ENCODE results near the gene SHISA7. TPM values are rescaled to one million over a fixed set of nuclear protein-coding genes. Genes with fewer than 3 reads are reported as not detected.

The SHISA7 gene
- total RNA-seq, 1 experiment from 2014 or later: not detected

DNA sequence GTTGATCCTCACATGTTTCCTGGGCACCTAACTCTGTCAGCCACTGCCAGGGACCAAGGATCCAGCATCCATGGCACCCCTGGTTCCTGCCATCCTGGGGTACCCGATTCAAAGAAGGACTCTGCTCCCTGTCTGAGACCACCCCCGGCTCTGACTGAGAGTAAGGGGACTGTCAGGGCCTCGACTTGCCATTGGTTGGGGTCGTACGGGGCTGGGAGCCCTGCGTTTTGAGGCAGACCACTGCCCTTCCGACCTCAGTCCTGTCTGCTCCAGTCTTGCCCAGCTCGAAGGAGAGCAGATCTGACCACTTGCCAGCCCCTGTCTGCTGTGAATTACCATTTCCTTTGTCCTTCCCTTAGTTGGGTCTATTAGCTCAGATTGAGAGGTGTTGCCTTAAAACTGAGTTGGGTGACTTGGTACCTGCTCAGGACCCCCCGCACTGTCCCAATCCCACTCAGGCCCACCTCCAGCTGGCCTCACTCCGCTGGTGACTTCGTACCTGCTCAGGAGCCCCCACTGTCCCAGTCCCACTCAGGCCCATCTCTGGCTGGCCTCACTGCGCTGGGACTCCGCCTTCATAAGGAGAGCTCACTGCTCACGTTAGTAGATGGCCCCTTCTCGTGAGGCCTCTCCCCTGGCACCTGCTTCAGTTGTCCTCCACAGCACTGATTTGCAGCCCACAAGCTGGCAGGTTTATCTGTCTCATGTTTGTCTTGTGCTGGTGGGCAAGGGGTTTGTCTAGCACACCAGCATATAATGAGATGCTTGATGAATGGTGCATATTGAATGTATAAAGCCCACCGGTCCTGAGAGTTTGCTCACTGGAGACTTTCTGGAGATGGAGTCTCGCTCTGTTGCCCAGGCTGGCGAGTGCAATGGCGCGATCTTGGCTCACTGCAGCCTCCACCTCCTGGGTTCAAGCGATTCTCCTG lies 53.4 kb downstream of the SHISA7 start:
- DNase-seq: no peak
- no peak overlapping the region for H3K27ac ChIP-seq

DNA sequence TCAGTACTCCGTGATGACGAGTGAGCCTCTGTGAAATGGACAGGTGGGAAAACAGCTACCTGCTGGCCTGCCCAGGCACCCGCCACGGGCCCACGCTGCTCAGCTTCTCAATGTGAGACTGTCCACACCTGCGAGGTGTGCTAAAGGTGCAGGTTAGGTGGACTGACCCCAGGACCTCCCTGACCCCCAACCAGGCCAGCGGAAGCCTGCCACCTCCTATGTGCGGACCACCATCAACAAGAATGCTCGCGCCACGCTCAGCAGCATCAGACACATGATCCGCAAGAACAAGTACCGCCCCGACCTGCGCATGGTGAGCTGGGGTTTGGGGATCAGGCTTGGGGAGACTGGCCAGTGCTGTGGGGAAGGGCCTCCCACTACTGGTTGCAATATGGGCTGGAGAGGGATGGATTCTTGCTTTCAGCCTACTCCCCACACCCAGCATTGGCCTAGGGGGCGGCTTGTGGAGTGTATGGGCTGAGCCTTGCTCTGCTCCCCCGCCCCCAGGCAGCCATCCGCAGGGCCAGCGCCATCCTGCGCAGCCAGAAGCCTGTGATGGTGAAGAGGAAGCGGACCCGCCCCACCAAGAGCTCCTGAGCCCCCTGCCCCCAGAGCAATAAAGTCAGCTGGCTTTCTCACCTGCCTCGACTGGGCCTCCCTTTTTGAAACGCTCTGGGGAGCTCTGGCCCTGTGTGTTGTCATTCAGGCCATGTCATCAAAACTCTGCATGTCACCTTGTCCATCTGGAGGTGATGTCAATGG lies 55.2 kb downstream of the SHISA7 start:
- peaks cover 42% of the 10 kb centered on the region for H3K36me3 ChIP-seq

More for the DNA sequence above, 53.4 kb downstream of the SHISA7 start:
- Histone ChIP-seq H3K36me3 (peaks cover 42% of the 10 kb centered on the region), H3K4me3 (no peak overlapping the region), H3K4me1 (peaks cover 17% of the 10 kb centered on the region), H3K27me3 (no peaks in the 10 kb centered on the region), H3K9me3 (replicated peaks) (no peaks in the 10 kb centered on the region)

DNA sequence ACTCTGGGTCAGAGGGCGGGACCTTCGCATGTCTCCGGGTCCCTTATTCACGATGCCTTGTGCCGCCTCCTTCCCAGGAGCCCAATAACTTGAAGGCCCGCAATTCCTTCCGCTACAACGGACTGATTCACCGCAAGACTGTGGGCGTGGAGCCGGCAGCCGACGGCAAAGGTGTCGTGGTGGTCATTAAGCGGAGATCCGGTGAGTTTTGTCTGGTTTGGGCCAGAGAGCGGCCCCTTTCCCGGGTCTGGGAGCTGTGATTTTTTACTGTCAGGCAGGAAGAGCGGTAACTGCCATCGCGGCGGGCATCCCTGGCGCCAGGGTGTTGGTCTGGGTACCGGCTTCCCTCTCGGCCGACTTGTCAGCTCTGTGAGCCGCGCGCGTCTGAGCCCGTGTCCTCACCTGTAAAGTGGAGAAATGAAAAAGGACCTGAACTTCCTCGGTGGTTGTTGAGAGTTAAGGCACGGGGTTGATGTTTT lies 56.6 kb downstream of the SHISA7 start:
- Histone ChIP-seq H3K9me3 (replicated peaks) (no peaks in the 10 kb centered on the region), H3K4me3 (peak overlapping the region; percentile 86), H3K36me3 (peaks cover 42% of the 10 kb centered on the region), H3K27ac (peak overlapping the region; percentile 73; the same call in 1 of the 2 replicates), H3K4me1 (peaks cover 17% of the 10 kb centered on the region), H3K27me3 (no peaks in the 10 kb centered on the region)
- DNase-seq: no peak

More for the DNA sequence above, 55.2 kb downstream of the SHISA7 start:
- no peaks in the 10 kb centered on the region for H3K27me3 ChIP-seq
- no peaks in the 10 kb centered on the region for H3K9me3 ChIP-seq (replicated peaks)
- H3K4me1 ChIP-seq: peaks cover 17% of the 10 kb centered on the region
- H3K27ac ChIP-seq: no peak overlapping the region
- no peak for DNase-seq
- peak overlapping the region; percentile 86 for H3K4me3 ChIP-seq

DNA sequence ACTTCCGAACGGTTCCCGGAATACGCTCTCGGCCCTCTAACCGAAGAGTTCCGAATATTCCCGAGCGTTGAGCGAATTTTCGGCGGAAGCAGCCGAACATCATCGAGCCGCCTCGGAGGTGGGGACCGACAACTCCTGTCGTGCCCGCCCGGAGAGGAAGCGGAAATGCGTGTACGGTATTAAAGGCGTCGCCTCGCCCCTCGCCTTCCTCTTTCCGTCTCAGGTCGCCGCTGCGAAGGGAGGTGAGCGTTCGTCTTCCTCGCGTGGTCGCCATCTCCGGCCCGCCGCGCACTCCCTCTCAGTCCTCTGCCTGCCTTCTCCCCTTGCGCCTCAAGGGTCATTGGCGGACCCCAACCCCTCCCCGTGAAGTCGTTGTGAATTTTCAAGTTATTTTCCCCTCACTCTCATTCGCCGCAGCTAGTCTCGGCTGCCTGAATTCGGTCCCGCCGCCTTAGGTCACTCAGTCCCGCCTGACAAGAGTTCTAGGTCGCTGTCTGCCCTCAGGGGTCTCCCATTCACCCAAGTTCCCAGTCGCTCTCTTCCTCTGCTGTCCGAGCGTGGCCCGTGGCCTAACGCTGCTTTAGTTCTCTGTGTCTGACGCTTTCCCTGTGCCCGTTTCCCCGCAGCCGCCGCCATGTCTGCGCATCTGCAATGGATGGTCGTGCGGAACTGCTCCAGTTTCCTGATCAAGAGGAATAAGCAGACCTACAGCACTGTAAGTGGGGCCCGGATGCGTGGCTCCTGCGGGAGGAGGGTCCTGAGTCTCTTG lies 57.2 kb downstream of the SHISA7 start, which contains the start of gene RPL28:
Gene RPL28 (plus strand): TSS at position 209 of the 769 bp plus-strand sequence. CDS start 426 bp downstream, at position 635.
- Histone ChIP-seq H3K36me3 (peaks cover 42% of the 10 kb centered on the region), H3K4me3 (peak within 1 kb of the TSS; percentile 86), H3K27me3 (no peaks in the 10 kb centered on the region), H3K27ac (peak within 1 kb of the TSS; percentile 73), H3K9me3 (replicated peaks) (no peaks in the 10 kb centered on the region), H3K4me1 (peaks cover 17% of the 10 kb centered on the region)
- DNase-seq: peak; percentile 98 to 99

DNA sequence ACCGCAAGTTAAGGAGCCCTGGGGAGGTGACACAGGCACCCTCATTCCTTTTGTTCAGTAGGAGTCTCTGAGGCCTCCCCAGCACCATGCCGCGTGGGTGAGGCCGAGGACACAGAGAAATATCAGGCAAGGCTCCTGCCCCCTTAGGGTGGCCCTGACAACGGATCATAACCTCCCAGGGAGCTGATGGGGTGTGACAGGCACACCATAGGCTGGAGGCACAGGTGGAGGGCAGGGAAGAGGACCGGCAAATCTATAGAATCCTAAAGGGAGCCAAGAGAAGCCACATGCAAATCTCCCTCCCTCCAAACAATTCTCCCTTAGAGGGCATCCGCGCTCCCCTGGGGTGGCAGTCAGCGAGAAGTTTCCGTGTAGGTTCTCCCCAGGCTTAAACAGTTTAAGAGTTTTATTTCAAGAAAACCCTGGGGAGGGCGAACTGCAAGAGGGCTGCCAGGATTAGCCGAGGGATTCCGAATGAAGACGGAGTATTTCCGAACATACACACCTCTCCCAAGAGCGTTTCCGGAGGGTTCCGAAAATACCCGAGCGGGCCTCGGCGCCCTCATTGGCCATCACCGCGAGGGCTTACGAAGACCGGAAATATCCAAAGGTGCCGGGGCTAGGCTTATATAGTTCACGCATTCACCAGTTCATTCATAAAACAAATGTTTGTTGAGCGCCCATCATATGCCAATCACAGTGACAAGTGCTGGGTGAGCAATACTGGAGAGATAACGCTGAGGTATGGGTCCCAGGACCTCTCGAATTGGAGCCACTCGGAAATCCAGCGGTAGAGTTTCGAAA lies 58.0 kb downstream of the SHISA7 start:
- DNase-seq: peak; percentile 95 to 97
- peak overlapping the region; percentile 86 for H3K4me3 ChIP-seq
- H3K4me1 ChIP-seq: peaks cover 17% of the 10 kb centered on the region

DNA sequence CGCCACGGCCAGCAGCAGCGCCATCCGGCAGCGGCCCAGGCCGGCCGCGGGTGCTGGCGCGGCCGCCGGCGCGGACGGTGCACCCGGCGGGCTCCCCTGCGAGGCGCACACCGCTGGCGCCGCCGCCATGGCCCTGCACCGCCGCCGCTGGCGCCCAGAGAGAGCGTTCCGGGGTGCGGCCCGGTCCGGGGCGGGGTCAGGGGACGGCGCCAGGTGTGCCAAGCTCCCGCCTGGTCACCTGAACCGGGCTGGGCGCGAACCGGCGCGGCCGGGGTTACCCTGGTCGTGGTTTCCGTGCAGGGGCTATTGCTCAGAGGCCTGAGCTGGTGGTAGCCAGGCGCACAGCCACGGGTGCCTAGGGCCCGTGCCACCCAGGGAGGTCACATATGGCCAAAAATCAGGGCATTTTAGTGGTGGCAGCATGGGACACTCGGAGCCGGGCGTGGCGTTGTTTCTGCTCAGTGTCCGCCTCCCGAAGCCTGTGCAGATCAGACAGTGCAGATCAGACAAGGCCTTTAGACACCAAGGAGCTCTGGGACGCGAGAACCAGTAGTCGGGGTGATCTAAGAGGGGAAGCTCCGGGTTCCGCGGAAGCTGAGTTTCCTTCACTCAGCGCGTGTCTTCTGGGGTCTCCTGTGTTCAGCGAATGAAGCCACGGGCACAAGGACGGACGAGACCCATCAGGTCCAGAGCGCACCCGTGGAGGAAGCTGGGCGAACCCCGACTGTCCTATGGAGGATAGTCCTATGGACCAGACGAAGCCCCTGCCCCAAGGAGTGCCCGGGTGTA lies 58.8 kb downstream of the SHISA7 start, which contains the start of gene TMEM238:
Gene TMEM238 (minus strand): TSS at position 162 of the 789 bp plus-strand sequence. CDS start 33 bp downstream, at position 129.
- H3K9me3 ChIP-seq (replicated peaks): no peaks in the 10 kb centered on the region
- peaks cover 31% of the 10 kb centered on the region for H3K36me3 ChIP-seq
- peak within 1 kb of the TSS; percentile 73 for H3K27ac ChIP-seq
- peaks cover 24% of the 10 kb centered on the region for H3K4me1 ChIP-seq
- no peak for DNase-seq
- no peaks in the 10 kb centered on the region for H3K27me3 ChIP-seq
- peak within 1 kb of the TSS; percentile 86 for H3K4me3 ChIP-seq

More for the DNA sequence above, 58.0 kb downstream of the SHISA7 start:
- no peaks in the 10 kb centered on the region for H3K27me3 ChIP-seq
- H3K27ac ChIP-seq: peak overlapping the region; percentile 73
- H3K9me3 ChIP-seq (replicated peaks): no peaks in the 10 kb centered on the region
- peaks cover 38% of the 10 kb centered on the region for H3K36me3 ChIP-seq

DNA sequence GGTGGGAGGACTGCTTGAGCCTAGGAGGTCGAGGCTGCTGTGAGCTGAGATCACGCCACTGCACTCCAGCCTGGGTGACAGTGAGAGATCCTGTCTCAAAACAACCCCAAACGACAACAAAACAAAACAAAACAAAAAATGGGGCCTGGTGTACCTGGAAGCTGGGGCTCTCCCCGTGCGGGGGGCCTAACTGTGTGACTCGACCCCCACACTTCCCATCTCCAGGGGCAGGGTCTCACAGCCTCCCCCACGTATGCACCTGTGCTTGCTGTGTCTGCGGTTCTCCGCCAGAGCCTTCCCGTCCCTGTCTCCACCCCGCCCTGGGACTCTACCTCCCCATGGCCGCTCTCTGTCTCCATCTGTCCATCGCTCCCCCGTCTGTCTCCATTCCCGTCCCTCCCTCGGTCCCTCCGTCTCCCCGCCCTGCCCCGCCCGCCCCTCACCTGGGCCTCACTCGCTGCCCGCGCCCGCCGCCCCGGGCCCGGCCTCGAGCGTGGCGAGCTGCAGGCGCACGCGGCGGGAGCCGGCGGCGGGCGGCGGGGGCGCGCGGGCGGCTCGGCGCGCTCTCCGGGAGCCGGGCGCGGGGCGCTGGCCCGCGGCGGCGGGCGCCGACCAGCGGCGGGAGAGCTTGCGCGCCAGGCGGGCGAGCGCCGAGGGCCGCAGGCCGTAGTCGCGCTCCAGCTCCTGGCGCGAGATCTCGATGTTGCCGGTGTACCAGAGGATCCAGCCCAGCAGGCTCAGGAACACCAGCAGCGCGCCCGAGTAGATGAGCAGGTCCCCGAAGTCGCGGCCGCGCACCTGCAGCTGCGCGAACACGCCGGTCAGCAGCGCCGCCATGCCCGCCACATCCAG lies 59.6 kb downstream of the SHISA7 start:
- Histone ChIP-seq H3K9me3 (replicated peaks) (no peaks in the 10 kb centered on the region), H3K27ac (no peak overlapping the region), H3K27me3 (no peaks in the 10 kb centered on the region), H3K4me3 (no peak overlapping the region), H3K4me1 (peaks cover 29% of the 10 kb centered on the region), H3K36me3 (peaks cover 23% of the 10 kb centered on the region)
- DNase-seq: no peak

DNA sequence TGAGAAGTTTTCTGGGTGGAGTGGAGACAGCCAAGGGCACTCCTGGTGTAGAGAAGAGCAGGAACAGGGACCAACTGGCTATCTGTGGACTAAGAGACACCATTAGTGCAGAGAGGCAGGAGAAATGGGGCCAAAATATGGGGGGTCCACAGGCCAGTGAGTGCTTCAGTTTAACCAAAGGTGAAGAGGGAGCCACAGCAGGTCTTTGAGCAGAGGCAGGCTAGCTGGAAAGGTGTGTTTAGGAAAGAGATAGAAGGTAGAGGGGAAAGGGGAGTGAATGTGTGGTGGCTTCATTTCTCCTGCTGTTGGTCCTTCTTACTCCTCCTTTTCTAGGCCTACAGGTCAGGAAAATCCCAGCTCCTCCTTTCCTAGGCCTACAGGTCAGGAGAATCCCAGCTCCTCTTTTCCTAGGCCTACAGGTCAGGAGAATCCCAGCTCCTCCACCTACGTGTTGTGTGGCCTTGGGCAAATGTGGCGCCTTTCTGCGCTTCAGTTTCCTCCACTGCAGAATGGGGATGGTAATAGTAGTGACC lies 60.5 kb downstream of the SHISA7 start:
- H3K4me1 ChIP-seq: peaks cover 26% of the 10 kb centered on the region
- peaks cover 14% of the 10 kb centered on the region for H3K36me3 ChIP-seq
- H3K9me3 ChIP-seq (replicated peaks): no peaks in the 10 kb centered on the region
- H3K4me3 ChIP-seq: no peak overlapping the region
- DNase-seq: no peak
- no peak overlapping the region for H3K27ac ChIP-seq
- no peaks in the 10 kb centered on the region for H3K27me3 ChIP-seq

DNA sequence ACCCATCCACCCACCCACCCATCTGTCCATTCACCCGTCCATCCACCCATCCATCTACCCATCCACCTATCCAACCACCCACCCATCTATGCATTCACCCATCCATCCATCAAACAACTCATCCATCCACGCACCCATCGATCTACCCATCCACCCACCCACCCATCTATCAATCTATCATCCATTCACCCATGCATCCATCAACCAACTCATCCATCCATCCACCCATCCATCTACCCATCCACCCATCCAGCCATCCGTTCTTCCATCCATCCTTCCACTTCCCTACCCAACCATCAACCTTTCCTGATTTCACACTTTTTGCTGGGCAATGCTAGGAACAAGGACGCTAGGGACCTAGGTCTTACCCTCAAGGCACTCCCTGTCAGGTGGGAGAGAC lies 61.1 kb downstream of the SHISA7 start:
- Histone ChIP-seq H3K27ac (no peak overlapping the region), H3K9me3 (replicated peaks) (no peaks in the 10 kb centered on the region), H3K4me1 (peaks cover 23% of the 10 kb centered on the region), H3K27me3 (no peaks in the 10 kb centered on the region), H3K36me3 (peaks cover 8% of the 10 kb centered on the region), H3K4me3 (no peak overlapping the region)
- DNase-seq: no peak

DNA sequence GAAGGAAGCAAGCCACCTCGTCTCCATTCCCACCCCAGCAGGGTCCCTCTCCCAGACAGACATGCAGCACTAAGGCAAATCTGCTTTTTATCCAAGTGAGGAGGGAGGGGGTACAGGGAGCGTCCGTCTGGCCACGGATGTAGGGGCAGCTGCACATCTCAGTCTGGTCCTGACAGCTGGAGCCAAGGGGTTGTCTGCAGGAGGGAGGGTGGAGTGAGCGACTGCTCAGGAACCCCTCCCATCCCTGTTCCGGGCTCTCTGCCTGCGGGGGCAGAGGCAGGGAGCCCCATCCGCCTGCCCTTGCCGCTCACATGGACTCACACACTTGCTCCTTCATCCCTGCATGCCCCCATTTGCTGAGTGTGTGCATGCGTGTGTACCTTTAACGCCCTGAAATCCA lies 63.9 kb downstream of the SHISA7 start:
- Histone ChIP-seq H3K9me3 (replicated peaks) (no peaks in the 10 kb centered on the region), H3K4me3 (peak overlapping the region; percentile 11; the same call in 1 of the 2 replicates), H3K4me1 (peaks cover 37% of the 10 kb centered on the region), H3K36me3 (no peaks in the 10 kb centered on the region), H3K27me3 (no peaks in the 10 kb centered on the region), H3K27ac (peak overlapping the region; percentile 76)
- peak; percentile 98 for DNase-seq
